Superior temporal gyrus (tissue), 1 donor: Measurements from ENCODE around the gene ZNF217.
"Not testable (repeated sequence)": the region's sequence is repeated elsewhere in the genome, so short reads cannot be mapped to it uniquely, and the experiment has no call there.

Experiments
- DNase-seq: peaks from one replicate; pipeline ENCODE4 v3.0.0-alpha.2; 2016; ENCODE audit errors: extremely low spot score

Gene ZNF217

DNA sequence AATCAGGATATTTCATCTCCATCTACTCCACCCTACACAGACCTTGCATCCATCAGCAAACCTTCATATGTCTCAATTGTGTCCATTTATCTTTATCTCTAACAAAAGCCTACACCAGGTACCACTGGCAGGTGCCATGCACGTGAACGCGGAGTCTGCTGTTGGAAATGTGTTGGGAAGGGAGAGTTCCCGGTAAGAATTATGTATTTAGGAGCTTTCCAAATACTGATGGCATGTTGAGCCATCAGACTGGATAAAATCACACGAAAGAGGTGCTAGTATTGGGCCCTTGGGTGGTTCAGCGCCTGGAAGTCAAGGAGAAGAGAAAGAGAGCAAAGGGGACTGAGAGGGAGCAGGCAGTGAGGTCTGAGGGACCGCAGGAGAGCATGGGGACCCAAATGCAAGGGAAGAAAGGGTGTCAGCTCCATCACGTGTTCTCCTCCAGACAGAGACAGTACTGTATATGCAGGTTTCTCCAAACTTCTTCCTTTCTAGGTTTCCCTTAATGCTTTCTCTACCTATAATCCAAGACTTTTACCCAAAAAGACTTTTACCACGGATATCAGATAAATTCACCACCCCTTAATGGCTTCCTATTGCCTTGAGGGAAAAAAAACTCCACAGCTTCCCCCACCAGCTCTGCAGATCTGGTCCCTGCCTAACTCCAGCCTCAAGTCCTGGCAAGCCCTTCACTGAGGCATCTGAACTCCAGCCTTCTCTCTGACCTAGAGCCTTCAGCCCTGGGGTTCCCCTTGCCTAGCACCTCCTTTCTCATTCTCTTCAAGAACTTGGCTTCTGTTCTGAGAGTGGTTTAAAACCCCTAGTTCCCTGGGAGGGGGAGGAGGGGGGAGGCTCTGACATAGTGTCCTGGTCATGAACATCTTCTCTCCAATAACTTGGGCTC is 4.8 kb upstream of the ZNF217 start:
- DNase-seq, result no peak

DNA sequence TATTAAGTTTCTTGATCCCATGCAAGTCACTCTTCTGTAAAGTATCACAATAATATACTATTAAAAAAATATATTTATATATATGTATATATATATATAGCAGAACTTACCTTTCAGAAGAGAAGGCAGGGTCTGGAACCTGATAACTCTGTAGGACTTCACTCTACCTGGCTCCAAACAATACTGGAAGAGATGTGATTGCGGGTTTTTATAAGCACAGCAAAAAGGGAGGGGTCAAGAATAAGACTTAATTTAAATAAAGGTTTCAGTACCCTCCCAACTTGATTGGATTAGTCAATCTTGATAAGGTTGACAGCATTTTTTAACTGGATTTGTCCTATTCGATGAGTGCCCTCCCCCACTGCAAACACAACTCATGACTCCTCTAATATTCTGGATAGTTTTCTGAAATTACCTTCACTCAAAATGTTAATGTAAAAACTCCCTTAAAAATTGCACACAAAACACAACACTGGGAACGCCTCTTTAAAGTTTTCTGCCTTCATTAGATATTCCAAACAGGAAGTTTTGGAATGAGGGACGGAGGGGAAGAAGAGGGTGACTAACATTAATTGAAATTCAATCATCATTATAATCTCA is 4.0 kb upstream of the ZNF217 start:
- no peak for DNase-seq

DNA sequence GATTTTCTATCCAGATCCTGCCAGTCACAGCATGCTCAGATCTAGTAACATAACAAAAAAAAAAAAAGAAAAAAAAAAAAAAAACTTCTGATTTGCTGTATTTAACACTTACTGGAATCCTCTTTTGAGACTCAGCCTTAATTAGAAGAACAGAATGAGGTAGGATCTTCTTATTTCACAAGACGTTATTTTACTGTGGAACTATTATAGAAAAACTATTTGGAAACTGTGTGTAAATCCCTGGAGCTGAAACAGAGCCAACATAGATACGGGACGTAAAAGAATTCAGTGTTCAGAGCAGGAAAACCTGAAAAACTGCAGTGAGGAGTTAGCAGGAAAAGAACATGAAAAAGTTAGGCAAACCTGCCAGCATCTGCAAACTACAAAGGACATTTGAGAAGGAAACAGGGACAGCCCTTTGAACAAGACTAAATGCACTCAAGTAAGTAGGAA is 3.4 kb upstream of the ZNF217 start:
- no peak for DNase-seq

DNA sequence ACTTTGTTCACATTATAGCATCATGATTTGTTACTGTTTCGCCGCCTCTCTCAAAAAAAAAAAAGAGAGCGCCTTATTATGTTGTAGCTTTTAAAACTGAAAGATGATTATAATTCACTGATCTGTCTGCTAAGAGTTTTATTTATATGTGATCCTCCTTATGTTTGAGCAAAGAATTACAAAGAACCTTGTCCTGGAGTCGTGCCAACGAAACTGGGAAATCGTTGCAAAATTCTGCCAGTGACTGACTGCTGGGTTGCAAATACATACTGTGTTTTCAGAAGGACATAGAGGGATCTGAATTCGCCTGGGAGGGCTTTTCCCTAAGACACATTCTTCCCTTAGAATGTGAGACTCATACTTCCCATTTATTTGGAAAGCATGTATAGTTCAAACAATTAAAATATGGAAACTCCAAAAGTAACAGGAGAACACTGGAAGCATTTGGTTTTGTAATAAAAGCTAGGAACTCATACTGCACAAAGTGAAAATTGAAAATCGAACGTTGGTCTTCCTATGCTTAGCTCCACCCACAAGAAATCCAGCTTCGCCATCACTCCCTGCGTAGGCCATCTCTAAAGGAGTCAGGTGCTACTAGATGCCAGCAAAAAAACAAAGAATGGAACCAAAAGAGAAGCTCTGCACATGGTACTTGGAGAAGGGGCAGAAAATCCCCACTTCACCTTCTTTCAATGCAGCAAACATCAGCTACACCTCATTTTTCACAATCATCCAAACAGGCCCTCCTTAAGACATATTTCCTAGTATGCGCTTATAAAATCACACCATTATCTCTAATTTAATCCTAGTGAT is 2.8 kb upstream of the ZNF217 start:
- not testable (repeated sequence) for DNase-seq

DNA sequence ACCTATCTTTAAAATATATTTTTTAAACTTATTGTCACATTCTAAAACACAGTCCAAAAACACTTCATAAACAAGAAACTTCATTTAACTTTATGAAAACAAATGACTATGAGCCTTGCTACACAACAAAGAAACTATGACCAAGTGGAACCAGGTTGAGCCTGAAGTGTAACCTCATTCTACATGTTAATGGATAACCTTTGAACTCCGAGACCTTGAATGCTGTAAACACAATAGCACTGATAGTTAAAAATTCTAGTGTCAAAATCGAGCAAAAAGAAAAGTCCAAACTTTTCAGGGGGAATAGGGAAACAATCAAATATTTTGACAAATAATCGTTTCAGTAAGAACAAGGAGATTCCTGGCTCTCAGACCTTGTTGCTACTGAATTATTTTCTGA is 2.1 kb upstream of the ZNF217 start:
- DNase-seq, result not testable (repeated sequence)

DNA sequence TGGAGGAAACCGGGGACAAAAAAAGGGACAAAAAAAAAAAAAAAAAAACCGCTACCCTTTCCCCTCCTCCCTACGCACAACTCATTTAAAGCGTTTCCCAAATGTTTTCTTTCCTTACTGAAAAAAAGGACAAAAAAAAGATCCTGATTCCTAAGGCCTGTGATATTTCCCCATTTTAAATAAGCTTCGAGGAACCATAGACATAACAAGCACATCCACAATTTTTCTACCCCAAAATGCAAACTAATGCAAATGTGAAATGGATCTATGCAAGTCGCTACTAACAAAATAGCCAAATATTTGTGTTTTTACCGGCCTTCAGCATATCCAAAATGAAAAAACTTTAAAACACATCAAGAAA is 1.4 kb upstream of the ZNF217 start:
- DNase-seq, result peak; percentile 67

DNA sequence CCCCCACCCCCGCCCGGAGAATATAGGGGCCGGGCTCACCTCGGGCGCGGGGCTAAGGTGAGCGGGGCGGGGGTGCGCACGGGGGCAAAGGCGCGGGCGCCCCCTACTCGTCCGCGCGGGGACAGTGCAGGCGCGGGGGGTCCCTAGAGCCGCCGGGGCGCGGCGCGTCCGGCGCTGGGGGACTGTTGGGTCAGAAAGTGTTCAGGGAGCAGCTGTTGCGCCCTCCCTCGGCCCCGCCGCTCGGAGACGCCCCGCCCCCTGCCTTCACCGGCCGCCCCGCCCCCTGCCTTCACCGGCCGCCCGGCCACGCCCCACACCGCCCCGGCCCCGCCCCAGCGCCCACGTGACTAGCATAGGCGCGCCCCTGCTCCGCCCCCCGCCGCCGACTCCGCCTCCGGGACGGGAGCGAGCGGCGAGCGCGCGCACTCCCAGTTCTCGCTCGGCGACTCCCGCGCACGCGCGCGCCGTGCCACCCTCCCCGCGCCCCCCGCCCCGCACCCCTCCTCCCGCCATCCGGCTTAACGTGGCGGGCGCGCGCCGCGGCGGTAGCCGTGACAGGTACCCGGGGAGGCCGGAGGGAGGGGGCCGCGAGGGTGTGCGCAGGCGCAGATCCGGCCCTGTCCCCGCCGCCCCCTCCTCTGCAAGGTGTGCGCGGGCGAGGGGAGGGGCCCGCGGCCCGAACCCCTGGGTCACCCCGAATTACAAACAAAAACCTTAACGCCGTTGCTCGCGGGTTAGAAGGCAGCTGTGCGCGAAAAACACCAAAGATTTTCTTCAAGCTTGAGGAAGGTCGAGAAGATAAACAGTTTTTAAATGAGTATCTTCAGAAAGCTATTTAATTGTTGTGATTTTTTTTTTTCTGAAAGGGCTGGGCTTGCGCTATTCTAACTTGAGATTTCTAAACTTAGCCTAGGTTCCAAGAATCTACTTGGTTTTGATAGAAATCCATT is 704 bp upstream of the ZNF217 start:
- peak; percentile 82 for DNase-seq

DNA sequence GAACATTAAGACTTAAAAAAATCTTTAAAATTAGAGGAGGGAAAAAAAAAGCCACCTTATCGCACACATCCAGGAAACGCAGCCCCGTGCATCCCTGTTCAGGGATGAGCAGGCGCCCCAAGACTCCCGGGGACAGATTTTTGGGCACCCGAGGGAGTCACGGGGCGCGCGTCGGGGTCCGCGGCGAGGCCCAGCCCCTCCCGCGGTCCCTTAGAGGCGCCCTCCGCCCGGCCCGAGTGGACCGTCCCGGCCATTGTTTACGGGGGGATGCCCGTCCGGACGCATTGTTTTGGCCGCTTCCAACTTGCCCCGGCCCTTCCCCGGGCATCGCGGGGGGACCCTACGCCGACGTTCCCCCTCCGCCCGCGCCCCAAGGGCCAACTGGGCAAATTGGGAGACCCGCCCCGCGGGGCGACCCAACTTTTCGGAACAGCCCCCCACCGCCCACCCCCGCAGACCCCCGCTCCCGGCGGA is 610 bp downstream of the ZNF217 start:
- no peak for DNase-seq

DNA sequence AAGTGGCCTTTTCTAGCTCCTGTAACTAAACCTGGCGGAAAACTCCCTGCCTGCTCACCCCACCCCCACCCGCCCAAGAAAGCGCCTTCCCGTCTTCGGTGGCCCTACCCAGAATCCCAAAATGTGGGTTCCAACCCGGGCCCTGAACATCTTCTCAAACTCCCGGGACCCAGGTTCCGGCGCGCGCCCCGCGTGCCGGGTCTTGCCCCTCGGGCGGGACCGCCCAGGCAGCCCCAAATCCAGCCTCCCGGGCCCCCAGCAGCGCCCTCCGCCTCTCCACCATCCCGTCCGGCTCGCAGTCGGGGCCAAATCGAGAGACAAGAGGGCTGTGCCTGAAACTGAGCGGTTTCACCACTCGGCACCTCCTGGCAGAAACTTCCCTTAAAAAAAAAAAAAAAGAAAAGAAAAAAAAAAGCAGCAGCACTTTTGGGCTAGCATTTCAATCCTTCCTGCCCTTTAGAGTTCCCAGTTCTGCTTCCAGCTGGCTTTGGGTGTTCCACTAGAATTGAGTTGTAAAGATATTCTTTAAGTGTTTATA is 1.1 kb downstream of the ZNF217 start:
- DNase-seq, result not testable (repeated sequence)

DNA sequence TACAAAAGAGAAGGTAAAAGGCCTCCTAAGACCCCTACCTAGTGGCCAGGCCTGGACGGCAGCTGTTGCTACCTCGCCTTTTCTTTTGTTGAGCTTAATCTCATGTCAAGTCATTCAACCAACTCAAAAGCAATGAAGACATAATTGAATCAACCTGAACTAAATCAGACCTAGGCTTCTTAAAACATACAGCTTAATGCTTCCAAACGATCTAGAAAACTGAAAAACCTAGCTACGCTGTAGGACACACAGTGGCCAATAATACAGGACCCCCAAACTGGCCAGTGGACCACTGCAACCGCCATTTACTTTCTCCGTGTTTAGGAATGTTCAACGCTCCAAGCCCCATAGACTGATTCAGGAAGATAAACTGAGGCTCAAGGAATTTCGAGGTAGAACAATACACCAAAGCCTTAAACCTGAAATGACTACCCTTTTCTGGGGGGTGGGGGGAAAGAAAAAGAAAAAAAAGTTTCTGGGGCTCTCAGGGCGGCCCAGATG is 1.6 kb downstream of the ZNF217 start:
- not testable (repeated sequence) for DNase-seq

DNA sequence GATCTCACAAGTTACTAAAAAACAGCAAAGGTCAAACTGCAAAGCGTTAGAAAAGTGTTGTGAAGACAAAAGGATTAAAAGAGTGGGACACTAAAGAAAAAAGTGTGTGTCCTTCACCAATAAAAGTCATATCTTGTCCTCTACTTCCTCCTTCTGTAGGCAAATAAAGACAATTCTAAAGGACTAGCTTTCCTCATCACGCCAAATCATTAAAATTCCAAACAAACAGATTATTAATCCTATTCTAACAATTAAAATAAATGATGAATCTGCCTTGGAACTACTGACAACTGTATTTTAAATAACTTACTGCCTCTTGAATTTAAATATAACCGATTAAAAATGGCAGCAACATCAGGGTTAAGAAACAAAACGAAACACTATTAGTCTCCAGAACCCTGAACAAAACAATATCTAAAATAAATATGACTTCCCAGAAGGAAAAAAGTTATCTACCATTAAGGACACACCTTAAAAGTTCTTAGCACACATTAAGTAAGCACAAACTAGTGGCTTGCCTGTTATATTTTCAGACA is 2.4 kb downstream of the ZNF217 start:
- DNase-seq, result not testable (repeated sequence)

DNA sequence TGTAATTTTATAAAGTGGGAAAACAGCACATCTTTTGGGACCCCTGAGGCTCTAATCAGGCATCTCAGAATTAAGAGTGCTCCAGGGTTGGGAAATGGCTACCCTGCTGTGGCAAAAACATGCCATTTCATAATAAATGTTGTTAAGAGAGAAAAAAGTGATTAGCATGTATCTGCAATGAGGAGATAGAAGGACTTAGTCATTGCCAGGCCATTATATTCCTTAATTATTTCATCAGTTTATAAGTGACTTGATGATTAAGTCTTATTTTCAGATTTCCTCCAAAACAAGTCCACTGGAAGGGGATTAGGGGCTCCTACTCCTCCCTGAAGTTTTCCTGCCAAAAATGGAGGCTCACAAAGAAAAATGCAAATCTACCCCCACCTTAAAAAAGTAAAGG is 3.0 kb downstream of the ZNF217 start:
- not testable (repeated sequence) for DNase-seq

DNA sequence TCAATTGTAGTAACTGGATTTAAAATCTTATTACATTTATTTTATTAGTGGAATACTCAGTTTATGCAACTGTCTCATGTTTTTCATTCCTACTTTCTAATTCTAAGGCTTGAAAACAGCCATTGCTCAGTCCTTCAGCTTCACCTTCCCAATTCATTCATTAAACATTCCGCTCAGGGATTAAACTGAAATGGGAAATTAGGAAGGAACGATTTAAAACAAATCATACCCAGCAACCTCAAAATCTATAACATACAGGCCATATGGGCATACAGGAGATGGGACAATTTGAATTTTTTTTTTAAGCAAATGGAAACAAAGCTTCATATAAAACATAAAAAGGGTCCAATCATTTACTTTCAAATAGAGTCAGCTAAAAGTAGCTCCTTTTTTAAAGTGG is 3.5 kb downstream of the ZNF217 start:
- not testable (repeated sequence) for DNase-seq

DNA sequence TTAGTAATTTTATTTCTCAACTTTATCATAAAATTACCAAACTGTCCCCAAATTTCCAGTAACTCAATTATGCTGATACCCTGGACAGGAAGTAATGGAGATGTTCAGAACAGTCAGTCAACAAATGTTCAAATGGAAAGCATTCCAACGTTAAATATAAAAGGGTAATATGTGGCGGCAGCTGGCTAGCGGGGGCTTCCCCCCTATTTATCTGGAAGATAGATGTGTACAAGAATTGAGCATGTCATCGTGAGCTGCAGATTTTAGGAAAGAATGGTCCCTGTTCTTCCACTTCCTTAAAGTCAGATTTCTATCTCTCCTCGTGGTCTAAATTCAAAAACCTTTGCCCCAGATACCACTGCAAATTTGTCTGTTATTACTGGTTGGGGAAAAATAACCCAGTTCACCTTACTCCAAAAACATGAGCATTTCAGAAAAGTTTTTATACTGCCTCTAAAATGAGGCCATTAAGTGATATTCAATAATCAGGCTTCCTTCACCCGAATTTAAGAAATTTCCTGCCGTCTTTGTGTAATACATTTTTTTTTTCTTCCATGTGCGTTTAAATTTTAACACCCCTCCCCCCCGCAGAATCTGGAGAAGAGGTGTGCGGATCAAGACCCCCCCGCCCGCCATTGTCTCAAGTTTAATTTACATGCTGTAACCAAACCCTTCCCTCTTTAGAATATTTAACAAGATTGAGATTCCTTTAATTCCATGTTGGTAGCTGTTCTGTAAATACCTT is 4.1 kb downstream of the ZNF217 start:
- not testable (repeated sequence) for DNase-seq

DNA sequence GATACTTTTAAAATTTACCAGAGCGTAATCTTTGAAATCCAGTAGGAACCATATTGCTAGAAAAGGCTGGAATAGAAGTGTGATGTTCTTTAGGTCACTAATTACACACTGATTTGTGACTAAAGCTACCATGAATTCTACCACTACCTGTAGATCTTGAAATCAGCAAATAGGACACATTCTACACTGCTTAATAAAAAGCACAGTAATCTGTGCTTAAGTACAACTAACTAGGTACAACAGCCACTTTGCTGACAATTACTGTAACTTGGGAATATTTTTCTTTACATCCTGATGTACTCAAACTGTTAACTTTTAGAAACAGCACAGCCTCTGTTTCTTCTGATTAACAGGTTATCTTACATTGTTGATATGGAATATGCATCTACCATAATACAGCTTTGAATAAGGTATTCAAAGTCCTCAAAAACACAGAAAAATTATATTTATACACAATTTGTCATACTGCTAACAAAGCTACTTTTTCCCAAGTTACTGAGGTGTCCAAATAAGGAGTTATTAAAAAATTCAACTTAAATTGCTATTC is 6.4 kb downstream of the ZNF217 start:
- DNase-seq, result not testable (repeated sequence)

DNA sequence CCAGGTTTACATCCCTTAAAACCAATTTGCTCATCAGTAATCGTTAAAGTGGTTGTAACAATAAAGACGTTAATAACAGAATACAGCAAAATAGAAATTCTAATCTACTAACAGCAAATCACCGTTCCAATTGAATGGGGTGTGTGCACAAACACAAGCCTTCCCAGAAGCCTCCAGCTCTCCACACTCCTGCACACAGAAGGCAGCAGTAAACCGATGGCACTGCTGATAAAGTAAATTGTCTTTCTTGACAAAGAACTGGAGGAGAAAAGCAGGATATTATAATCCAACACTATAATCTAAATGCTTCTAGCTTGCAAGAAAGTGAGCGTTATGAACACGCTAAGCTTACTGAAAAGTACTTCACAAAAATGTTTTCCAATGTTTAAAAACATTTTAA is 7.0 kb downstream of the ZNF217 start:
- DNase-seq, result no peak

DNA sequence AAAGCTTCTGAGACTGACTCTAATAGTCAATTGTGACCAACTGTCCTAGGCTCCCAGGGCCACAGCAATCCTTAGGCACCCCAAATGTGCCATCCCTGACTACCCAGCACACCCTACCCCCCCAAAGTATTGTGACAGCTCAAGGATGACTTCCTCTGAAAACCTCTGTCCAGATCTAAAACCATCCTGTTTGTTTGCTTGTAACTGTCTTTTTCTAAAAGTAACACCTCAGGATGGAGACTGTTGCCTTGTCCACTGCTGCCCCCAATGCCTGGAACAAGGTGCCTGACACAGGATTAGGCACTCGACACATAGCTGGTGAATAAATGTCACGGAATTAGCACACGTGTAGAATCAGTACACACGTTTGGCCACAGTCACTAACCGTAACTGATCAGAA is 7.7 kb downstream of the ZNF217 start:
- DNase-seq, result not testable (repeated sequence)

DNA sequence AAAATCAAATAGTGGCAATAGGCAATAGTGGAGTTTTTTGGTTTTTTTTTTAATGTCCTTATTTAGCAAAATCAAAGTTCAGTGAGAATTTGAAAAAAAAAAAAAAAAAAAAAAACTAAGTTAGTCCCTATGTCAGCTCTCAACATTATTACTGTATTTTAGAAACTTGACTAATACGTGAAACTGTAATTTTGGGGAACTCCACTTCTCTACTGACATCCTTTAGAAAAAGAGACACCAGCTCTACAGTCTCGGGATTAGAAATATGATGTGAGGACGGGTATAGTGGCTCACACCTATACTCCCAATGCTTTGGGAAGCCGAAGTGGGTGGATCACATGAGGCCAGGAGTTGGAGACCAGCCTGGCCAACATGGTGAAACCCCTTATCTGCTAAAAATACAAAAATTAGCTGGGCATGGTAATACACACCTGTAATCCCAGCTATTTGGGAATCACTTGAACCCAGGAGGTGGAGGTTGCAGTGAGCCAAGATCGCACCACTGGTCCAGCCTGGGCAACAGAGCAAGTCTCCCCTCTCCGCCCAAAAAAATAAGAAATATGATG is 8.6 kb downstream of the ZNF217 start:
- not testable (repeated sequence) for DNase-seq

DNA sequence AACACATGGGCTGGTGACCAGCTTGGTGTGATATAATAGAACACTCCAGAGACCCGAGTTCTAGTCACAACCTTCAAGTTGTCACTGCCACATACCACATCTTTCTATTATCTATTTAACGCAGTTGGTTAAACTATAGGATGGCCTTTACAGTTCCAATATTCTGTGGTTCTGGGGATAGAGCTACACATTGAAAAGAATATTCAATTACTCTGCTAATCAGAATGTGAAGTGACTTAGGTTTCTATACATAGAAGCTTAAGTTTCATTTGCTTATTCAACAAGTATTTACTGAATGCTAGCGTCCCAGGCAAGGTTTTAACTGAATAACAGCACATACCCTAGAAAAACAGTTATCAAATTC is 9.1 kb downstream of the ZNF217 start:
- not testable (repeated sequence) for DNase-seq
